HCT116 (cell line): Measurements from ENCODE around the gene ACBD6. TPM values are rescaled to one million over a fixed set of nuclear protein-coding genes. Genes with fewer than 3 reads are reported as not detected.

ENCODE experiments used
- ATAC-seq: fragments of 200-7000 bp; cut with Tn5 transposase; 2 replicates; pipeline ENCODE4 v1.9.1; 2020; ENCODE audit warnings: mild to moderate bottlenecking, moderate library complexity
- BruUV-seq: library from RNA; stranded (reverse); fragments of 400-500 nt; replicated peaks from 2 replicates; lab custom pipeline; 2021; lab: Mats Ljungman, UMichigan
- CTCF ChIA-PET: fragments of 300-600 bp; sonication (Branson Sonifier 250); formaldehyde crosslinking; loops from one replicate; lab custom pipeline; 2021; ENCODE audit warnings: antibody characterized with exemption; lab: Charles Lee
- POLR2A ChIA-PET: fragments of 300-600, 350-600 bp; sonication (Branson Sonifier 250); formaldehyde crosslinking; loops from one replicate; lab custom pipeline; 2021; ENCODE audit warnings: antibody characterized with exemption; lab: Charles Lee
- RAD21 ChIA-PET, 2 experiments: fragments of 300-600 bp; sonication (Branson Sonifier 250); formaldehyde crosslinking; loops; one replicate each; lab custom pipeline; 2023; ENCODE audit warnings: low total read pairs in 2 of 2; ENCODE audit not compliant: uncharacterized antibody in 2 of 2, unreplicated experiment in 2 of 2, low non-redundant PET in 1 of 2; lab: Charles Lee
- DNase-seq: peaks from one replicate; pipeline ENCODE4 v3.0.0-alpha.2; 2010; ENCODE audit warnings: low read depth, low spot score
- H2AFZ ChIP-seq: fragments of 200-600 bp; shearing (Covaris generic), sonication (generic); 2 replicates; pipeline ENCODE4 v1.6.1; 2017; ENCODE audit warnings: low read depth, mixed run types, mixed read lengths, antibody characterized with exemption, low read length; ENCODE audit not compliant: poor library complexity, severe bottlenecking
- H3K27ac ChIP-seq: 2 replicates; pipeline ENCODE4 v1.5.1; 2012; ENCODE audit warnings: low read depth, low read length
- H3K27me3 ChIP-seq: fragments of 200-600 bp; sonication (generic); 2 replicates; pipeline ENCODE4 v1.6.1; 2016; ENCODE audit warnings: mixed run types, low read length, mixed read lengths; ENCODE audit not compliant: insufficient read depth
- H3K36me3 ChIP-seq, 2 experiments: fragments of 200-500 bp in 1 of 2; fragments of 200-600 bp in 1 of 2; sonication (Bioruptor generic) in 1 of 2; sonication (generic) in 1 of 2; 2 replicates each; pipeline versions ENCODE4 v1.5.1 to v1.6.1; 2014 to 2016; ENCODE audit warnings: low read length in 2 of 2, inconsistent platforms in 1 of 2, mixed read lengths in 1 of 2, mixed run types in 1 of 2; ENCODE audit not compliant: insufficient read depth in 2 of 2, control insufficient read depth in 1 of 2
- H3K4me1 ChIP-seq, 2 experiments: fragments of 200-600 bp in 1 of 2; sonication (generic) in 1 of 2; 2 replicates each; pipeline versions ENCODE4 v1.5.1 to v1.6.1; 2012 to 2017; ENCODE audit warnings: low read length in 2 of 2, inconsistent platforms in 1 of 2, mild to moderate bottlenecking in 1 of 2, mixed read lengths in 1 of 2, mixed run types in 1 of 2, moderate library complexity in 1 of 2; ENCODE audit not compliant: insufficient read depth in 2 of 2, control insufficient read depth in 1 of 2
- H3K4me2 ChIP-seq: fragments of 200-600 bp; sonication (generic); 2 replicates; pipeline ENCODE4 v1.6.1; 2017; ENCODE audit warnings: mixed run types, low read length, mixed read lengths
- H3K4me3 ChIP-seq, 2 experiments: fragments of 200-600 bp in 1 of 2; sonication (generic) in 1 of 2; replicated peaks in 1 of 2; 2 replicates each; pipeline ENCODE4 v1.5.1; 2011 to 2016; ENCODE audit warnings: low read length in 2 of 2, control low read depth in 1 of 2, low read depth in 1 of 2, mild to moderate bottlenecking in 1 of 2, mixed read lengths in 1 of 2, mixed run types in 1 of 2
- H3K79me2 ChIP-seq: fragments of 200-600 bp; sonication (generic); 2 replicates; pipeline ENCODE4 v1.6.1; 2017; ENCODE audit warnings: mild to moderate bottlenecking, mixed run types, low read length, moderate library complexity, mixed read lengths; ENCODE audit not compliant: insufficient read depth
- H3K9ac ChIP-seq: fragments of 200-600 bp; sonication (generic); 2 replicates; pipeline ENCODE4 v1.6.1; 2016; ENCODE audit warnings: low read length, mixed read lengths
- H3K9me2 ChIP-seq: fragments of 200-600 bp; sonication (generic), shearing (Covaris generic); 2 replicates; pipeline ENCODE4 v1.6.1; 2017; ENCODE audit warnings: mixed run types, mild to moderate bottlenecking, moderate library complexity; ENCODE audit not compliant: insufficient read depth
- H3K9me3 ChIP-seq, 2 experiments: fragments of 200-500 bp in 1 of 2; fragments of 200-600 bp in 1 of 2; sonication (Bioruptor generic) in 1 of 2; sonication (generic) in 1 of 2; 2 replicates each; pipeline ENCODE4 v1.6.1; 2014 to 2017; ENCODE audit warnings: low read length in 2 of 2, mixed read lengths in 2 of 2, inconsistent platforms in 1 of 2, low read depth in 1 of 2, mild to moderate bottlenecking in 1 of 2, mixed run types in 1 of 2, moderate library complexity in 1 of 2; ENCODE audit not compliant: control insufficient read depth in 1 of 2, insufficient read depth in 1 of 2
- H4K20me1 ChIP-seq: fragments of 200-600 bp; sonication (generic), shearing (Covaris generic); 2 replicates; pipeline ENCODE4 v1.6.1; 2017; ENCODE audit warnings: mixed run types, mild to moderate bottlenecking, moderate library complexity; ENCODE audit not compliant: insufficient read depth
- CTCF ChIP-seq, 3 experiments: fragments of 200-600 bp in 1 of 3; sonication (generic) in 1 of 3; IDR thresholded peaks in 2 of 3; conservative IDR thresholded peaks in 1 of 3; 2 replicates each; pipeline ENCODE4 v1.5.1; 2012 to 2017; ENCODE audit warnings: low read depth in 2 of 3, low read length in 2 of 3, antibody characterized with exemption in 1 of 3, borderline replicate concordance in 1 of 3, control low read depth in 1 of 3, mild to moderate bottlenecking in 1 of 3, mixed read lengths in 1 of 3, mixed run types in 1 of 3, moderate library complexity in 1 of 3; ENCODE audit not compliant: insufficient read depth in 1 of 3
- JUND ChIP-seq: IDR thresholded peaks from 2 replicates; pipeline ENCODE4 v1.6.1; 2012
- POLR2A ChIP-seq: IDR thresholded peaks from 2 replicates; pipeline ENCODE4 v1.7.0; 2011; ENCODE audit warnings: borderline replicate concordance; ENCODE audit not compliant: insufficient read depth, insufficient read length; ENCODE audit errors: extremely low read depth
- RAD21 ChIP-seq: IDR thresholded peaks from 2 replicates; pipeline ENCODE4 v1.6.1; 2012; ENCODE audit warnings: low read depth, mild to moderate bottlenecking
- intact Hi-C: fragments of 100-400 bp; cut with micrococcal nuclease; formaldehyde crosslinking; loops from 2 replicates; pipeline ENCODE4 v1.10.0; 2022
- total RNA-seq: library from RNA; stranded (reverse); gene quantifications from one replicate; pipeline ENCODE4 v1.2.1, GENCODE V29; 2021; ENCODE audit not compliant: unreplicated experiment

The ACBD6 gene
- total RNA-seq, 1 experiment from 2014 or later = 43.2 TPM

GRCh38 chr1:180415985-180416633, 86.3 kb downstream of the ACBD6 start:
- POLR2A ChIA-PET = no interaction called here
- ATAC-seq = peak; percentile 57; the same call in 1 of the 2 replicates

More at GRCh38 chr1:180415985-180416633, 86.3 kb downstream of the ACBD6 start:
- no peaks in the 10 kb centered on the region for H3K9me3 ChIP-seq
- no peak overlapping the region for H3K4me3 ChIP-seq
- no peak overlapping the region for H3K9ac ChIP-seq
- BruUV-seq = no TSS peak
- no peaks in the 10 kb centered on the region; the same call in 1 of the 2 replicates for H4K20me1 ChIP-seq
- no peak overlapping the region for H2AFZ ChIP-seq
- H3K79me2 ChIP-seq = peaks cover 20% of the 10 kb centered on the region
- H3K36me3 ChIP-seq = no peaks in the 10 kb centered on the region
- no peak overlapping the region for H3K27ac ChIP-seq
- peak; percentile 27 for DNase-seq
- ChIA-PET RAD21 (interaction anchor here (1.0 kb wide), 2 partner anchors 163 to 228 kb away, joined by 3 read pairs; no protein-coding TSS in a partner anchor), CTCF (interaction anchor here (0.7 to 1.7 kb wide), 6 partner anchors 9 to 237 kb away, joined by 3 to 15 read pairs (median 4); no protein-coding TSS in a partner anchor)
- no peaks in the 10 kb centered on the region for H3K9me2 ChIP-seq
- no peaks in the 10 kb centered on the region for H3K27me3 ChIP-seq
- peak; percentile 66 for TF ChIP-seq RAD21
- TF ChIP-seq CTCF (IDR thresholded peaks at IDR 0.05 in 2 of 3, conservative IDR thresholded peaks at IDR 0.05 in 1 of 3; ENCODE audit: borderline replicate concordance in 1 of 3, insufficient read depth in 1 of 3, low read depth in 2 of 3, low read length in 2 of 3) = peak; percentile 54 to 82 (median 54); a peak in 5 of 6 replicates
- TF ChIP-seq JUND = peak; percentile 15; the same call in 1 of the 2 replicates
- TF ChIP-seq POLR2A = no peak
- H3K4me2 ChIP-seq = no peak overlapping the region
- no peaks in the 10 kb centered on the region for H3K4me1 ChIP-seq
- intact Hi-C loops = loop anchor here (1.0 kb wide), 2 partner anchors 164 to 228 kb away; no protein-coding TSS in a partner anchor
